Mesenchymal stem cell (in vitro differentiated cells and primary cell): ENCODE measurements around the gene CUX1.

Experiments used
- DNase-seq: peaks from one replicate; pipeline ENCODE4 v3.0.0-alpha.2; 2013
- H2AFZ ChIP-seq: one replicate; pipeline ENCODE4 v1.6.1; 2013; ENCODE audit warnings: low read depth, mild to moderate bottlenecking, control low read depth, inconsistent platforms, low read length, moderate library complexity
- H2AK5ac ChIP-seq: 2 replicates; pipeline ENCODE4 v1.6.1; 2013; ENCODE audit warnings: low read length, moderate library complexity, mild to moderate bottlenecking, inconsistent platforms; ENCODE audit not compliant: severe bottlenecking
- H2BK120ac ChIP-seq: one replicate; pipeline ENCODE4 v1.6.1; 2013; ENCODE audit warnings: low read depth, mild to moderate bottlenecking, inconsistent platforms, low read length, moderate library complexity
- H2BK12ac ChIP-seq, 2 experiments: one replicate each; pipeline ENCODE4 v1.6.1; 2013; ENCODE audit warnings: inconsistent platforms in 2 of 2, low read length in 2 of 2, mild to moderate bottlenecking in 2 of 2, moderate library complexity in 2 of 2, control low read depth in 1 of 2
- H2BK15ac ChIP-seq: one replicate; pipeline ENCODE4 v1.6.1; 2013; ENCODE audit warnings: mild to moderate bottlenecking, low read depth, inconsistent platforms; ENCODE audit not compliant: poor library complexity, severe bottlenecking
- H2BK5ac ChIP-seq: 2 replicates; pipeline ENCODE4 v1.6.1; 2013; ENCODE audit warnings: low read depth, mild to moderate bottlenecking, low read length, control low read depth, inconsistent platforms; ENCODE audit not compliant: poor library complexity, severe bottlenecking
- H3K14ac ChIP-seq, 2 experiments: one replicate each; pipeline ENCODE4 v1.6.1; 2013; ENCODE audit warnings: inconsistent platforms in 2 of 2, low read length in 2 of 2, control low read depth in 1 of 2, mild to moderate bottlenecking in 1 of 2, moderate library complexity in 1 of 2
- H3K18ac ChIP-seq, 2 experiments: one replicate each; pipeline ENCODE4 v1.6.1; 2013; ENCODE audit warnings: inconsistent platforms in 2 of 2, low read length in 2 of 2, control low read depth in 1 of 2, low read depth in 1 of 2, mild to moderate bottlenecking in 1 of 2
- H3K23ac ChIP-seq, 2 experiments: one replicate each; pipeline ENCODE4 v1.6.1; 2013; ENCODE audit warnings: inconsistent platforms in 2 of 2, low read length in 2 of 2, mild to moderate bottlenecking in 2 of 2, moderate library complexity in 2 of 2, control low read depth in 1 of 2
- H3K27ac ChIP-seq: 2 replicates; pipeline ENCODE4 v1.5.1; 2013; ENCODE audit warnings: mild to moderate bottlenecking, moderate library complexity, low read length, control low read depth, inconsistent platforms; ENCODE audit not compliant: poor library complexity, severe bottlenecking
- H3K27me3 ChIP-seq, 2 experiments: 2 replicates each; pipeline versions ENCODE4 v1.6.1 to v1.7.0; 2013; ENCODE audit warnings: low read length in 2 of 2, mild to moderate bottlenecking in 2 of 2, moderate library complexity in 2 of 2, control low read depth in 1 of 2, inconsistent platforms in 1 of 2; ENCODE audit not compliant: control insufficient read depth in 1 of 2, insufficient read depth in 1 of 2
- H3K36me3 ChIP-seq, 2 experiments: 2 replicates each; pipeline versions ENCODE4 v1.6.1 to v1.7.0; 2013; ENCODE audit warnings: low read length in 2 of 2, control low read depth in 1 of 2, inconsistent platforms in 1 of 2, low read depth in 1 of 2, mild to moderate bottlenecking in 1 of 2; ENCODE audit not compliant: insufficient read depth in 2 of 2, control insufficient read depth in 1 of 2
- H3K4ac ChIP-seq, 2 experiments: one replicate each; pipeline ENCODE4 v1.6.1; 2013; ENCODE audit warnings: inconsistent platforms in 2 of 2, low read length in 2 of 2, mild to moderate bottlenecking in 2 of 2, moderate library complexity in 2 of 2, control low read depth in 1 of 2, low read depth in 1 of 2
- H3K4me1 ChIP-seq: 2 replicates; pipeline ENCODE4 v1.6.1; 2013; ENCODE audit warnings: low read depth, low read length, control low read depth; ENCODE audit not compliant: control insufficient read depth, insufficient read depth
- H3K4me2 ChIP-seq: 2 replicates; pipeline ENCODE4 v1.6.1; 2013; ENCODE audit warnings: low read length, mild to moderate bottlenecking, inconsistent platforms; ENCODE audit not compliant: poor library complexity, severe bottlenecking
- H3K4me3 ChIP-seq, 2 experiments: 2 replicates each; pipeline versions ENCODE4 v1.5.1 to v1.7.0; 2013; ENCODE audit warnings: low read length in 2 of 2, mild to moderate bottlenecking in 2 of 2, control low read depth in 1 of 2, low read depth in 1 of 2; ENCODE audit not compliant: insufficient read depth in 1 of 2
- H3K79me1 ChIP-seq: replicated peaks from 2 replicates; pipeline ENCODE4 v1.6.1; 2013; ENCODE audit warnings: mild to moderate bottlenecking, control low read depth, low read length, inconsistent platforms; ENCODE audit not compliant: poor library complexity, severe bottlenecking
- H3K9ac ChIP-seq: 2 replicates; pipeline ENCODE4 v1.7.0; 2013; ENCODE audit warnings: mild to moderate bottlenecking, low read length, moderate library complexity
- H3K9me3 ChIP-seq: 2 replicates; pipeline ENCODE4 v1.7.0; 2013; ENCODE audit warnings: mild to moderate bottlenecking, low read length; ENCODE audit not compliant: control insufficient read depth
- H4K8ac ChIP-seq: one replicate; pipeline ENCODE4 v1.6.1; 2013; ENCODE audit warnings: inconsistent platforms, mild to moderate bottlenecking, low read length, moderate library complexity
- H4K91ac ChIP-seq: one replicate; pipeline ENCODE4 v1.6.1; 2013; ENCODE audit warnings: mild to moderate bottlenecking, low read length, inconsistent platforms
- WGBS: methylation state at CpG from one replicate; pipeline ENCODE4 v1.1.7; 2013; ENCODE audit warnings: mixed read lengths; 5-methylcytosine and 5-hydroxymethylcytosine counted together

CUX1 gene

DNA sequence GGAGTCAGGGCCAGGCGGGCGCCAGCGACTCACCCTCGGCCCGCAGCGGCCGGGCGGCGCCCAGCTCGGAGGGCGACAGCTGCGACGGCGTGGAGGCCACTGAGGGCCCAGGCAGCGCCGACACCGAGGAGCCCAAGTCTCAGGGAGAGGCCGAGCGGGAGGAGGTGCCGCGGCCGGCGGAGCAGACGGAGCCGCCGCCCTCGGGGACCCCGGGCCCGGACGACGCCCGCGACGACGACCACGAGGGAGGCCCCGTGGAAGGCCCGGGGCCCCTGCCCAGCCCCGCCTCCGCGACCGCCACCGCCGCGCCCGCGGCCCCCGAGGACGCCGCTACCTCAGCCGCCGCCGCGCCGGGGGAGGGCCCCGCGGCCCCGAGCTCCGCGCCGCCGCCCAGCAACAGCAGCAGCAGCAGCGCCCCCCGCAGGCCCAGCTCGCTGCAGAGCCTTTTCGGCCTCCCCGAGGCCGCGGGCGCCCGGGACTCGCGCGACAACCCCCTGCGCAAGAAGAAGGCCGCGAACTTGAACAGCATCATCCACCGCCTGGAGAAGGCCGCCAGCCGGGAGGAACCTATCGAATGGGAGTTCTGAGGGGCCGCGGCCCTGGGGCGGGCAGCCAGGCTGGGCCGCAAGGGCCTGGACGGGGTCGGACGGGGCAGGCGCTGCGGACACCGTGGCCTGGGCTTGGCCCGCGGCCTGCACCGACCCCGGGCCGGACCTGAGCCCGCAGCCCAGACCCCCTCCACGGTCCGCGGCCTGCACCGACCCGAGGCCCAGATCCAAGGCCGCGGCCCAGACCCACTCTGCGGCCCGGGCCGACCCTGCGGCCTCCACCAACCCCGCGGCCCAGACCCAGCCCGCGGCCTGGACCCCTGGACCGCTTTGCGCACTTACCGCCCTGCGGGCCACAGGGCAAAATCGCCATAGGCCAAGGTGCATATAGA is 431.3 kb downstream of the CUX1 start:
- H3K9me3 ChIP-seq: no peaks in the 10 kb centered on the region
- 92% methylated on average over 102 of the region's 117 CpGs for WGBS
- no peaks in the 10 kb centered on the region for H3K4me1 ChIP-seq
- no peak overlapping the region for H3K14ac ChIP-seq
- no peak overlapping the region for H3K23ac ChIP-seq
- H2BK12ac ChIP-seq: no peak overlapping the region
- H3K4me2 ChIP-seq: no peak overlapping the region
- no peak overlapping the region for H3K18ac ChIP-seq
- H3K27me3 ChIP-seq: no peaks in the 10 kb centered on the region
- H2BK120ac ChIP-seq: no peak overlapping the region
- peaks cover 2% of the 10 kb centered on the region for H3K79me1 ChIP-seq
- no peak overlapping the region for H2BK15ac ChIP-seq
- DNase-seq: no peak
- no peak overlapping the region for H3K27ac ChIP-seq
- no peak overlapping the region for H2AK5ac ChIP-seq
- no peak overlapping the region for H3K9ac ChIP-seq
- no peak overlapping the region for H4K91ac ChIP-seq
- H3K4me3 ChIP-seq: no peak overlapping the region
- peaks cover 8 to 42% of the 10 kb centered on the region in 2 experiments for H3K36me3 ChIP-seq
- H2BK5ac ChIP-seq: no peak overlapping the region
- H2AFZ ChIP-seq: no peak overlapping the region
- no peak overlapping the region for H4K8ac ChIP-seq
- no peak overlapping the region for H3K4ac ChIP-seq

DNA sequence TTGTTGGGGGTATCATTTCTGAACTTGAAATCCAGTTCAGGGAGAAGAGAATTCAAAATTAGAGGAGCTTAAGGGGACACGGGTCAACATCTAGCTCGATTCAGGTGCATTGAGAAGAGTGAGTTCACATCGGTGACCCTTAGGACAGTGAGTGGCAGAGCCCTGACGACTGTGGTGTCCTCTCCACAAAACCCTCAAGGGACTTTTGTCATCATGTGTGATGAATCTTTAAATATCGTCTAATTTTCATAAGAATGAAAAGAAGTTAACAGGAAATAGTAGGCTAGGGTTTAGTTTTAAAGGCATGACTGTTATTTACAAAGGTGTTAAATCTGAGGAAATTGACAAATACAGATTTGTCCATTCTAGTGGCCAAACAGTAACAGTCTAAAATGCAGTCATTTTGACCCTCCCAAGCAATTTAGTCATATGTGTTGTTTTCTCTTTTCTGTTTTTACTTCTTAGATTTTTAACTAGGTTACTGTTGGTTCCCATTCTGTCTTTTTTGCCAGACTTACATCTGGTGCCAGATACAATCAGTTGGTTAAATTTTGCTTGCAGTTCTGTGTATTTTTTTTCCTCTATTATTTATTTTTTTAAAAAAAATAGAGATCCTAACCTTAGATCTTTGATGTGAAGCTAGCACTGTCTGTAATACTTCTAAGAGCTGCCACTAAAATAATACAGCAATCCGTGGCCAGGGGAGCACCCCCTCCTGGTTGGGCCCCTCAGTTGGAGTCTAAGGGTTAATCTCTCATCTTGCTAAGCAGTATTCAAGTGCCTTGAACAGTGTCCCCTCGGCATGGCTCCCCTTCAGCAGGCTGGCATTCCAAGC is 434.3 kb downstream of the CUX1 start:
- Histone ChIP-seq H3K36me3 (peaks cover 8 to 34% of the 10 kb centered on the region in 2 experiments), H2AFZ (no peak overlapping the region), H4K8ac (no peak overlapping the region), H3K27me3 (no peaks in the 10 kb centered on the region), H2AK5ac (no peak overlapping the region), H3K4me1 (no peaks in the 10 kb centered on the region), H2BK120ac (no peak overlapping the region), H3K27ac (no peak overlapping the region), H3K18ac (no peak overlapping the region), H3K4ac (no peak overlapping the region), H3K4me2 (no peak overlapping the region), H3K9me3 (no peaks in the 10 kb centered on the region), H2BK15ac (no peak overlapping the region), H3K4me3 (no peak overlapping the region), H4K91ac (no peak overlapping the region), H2BK12ac (no peak overlapping the region), H3K23ac (no peak overlapping the region), H2BK5ac (no peak overlapping the region), H3K79me1 (no peaks in the 10 kb centered on the region), H3K9ac (no peak overlapping the region), H3K14ac (no peak overlapping the region)
- 95% methylated on average over 7 of the region's 7 CpGs for WGBS
- no peak for DNase-seq

DNA sequence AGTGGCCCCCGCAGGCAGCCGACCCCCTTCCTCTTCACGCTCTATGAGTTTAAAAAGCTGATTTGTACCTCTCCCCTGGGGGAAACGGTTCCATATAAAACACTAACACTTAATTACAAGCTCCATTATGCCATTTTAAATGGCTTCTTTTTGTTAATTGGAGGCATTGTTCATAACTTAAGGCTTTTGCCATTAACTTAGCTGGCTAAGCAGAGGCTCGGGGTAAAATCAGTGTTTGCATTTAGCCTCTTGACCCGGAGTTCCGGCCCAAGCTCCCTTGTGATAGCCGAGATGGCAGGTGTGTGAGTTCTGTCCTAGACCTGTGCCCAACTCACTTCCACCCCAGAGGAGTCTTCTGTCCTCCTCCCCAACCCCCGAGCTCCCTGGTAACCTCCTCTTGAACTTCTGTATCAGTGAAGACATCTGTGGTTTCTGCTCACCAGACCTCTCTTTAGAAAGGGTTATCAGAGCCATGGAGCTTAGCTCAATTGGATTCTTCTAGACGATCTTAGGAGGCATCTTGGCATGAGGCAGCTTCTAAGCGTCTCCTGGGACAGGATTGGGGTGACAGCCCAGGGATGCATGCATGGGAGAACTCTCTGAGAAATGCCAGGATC is 435.0 kb downstream of the CUX1 start:
- 86% methylated on average over 10 of the region's 11 CpGs for WGBS
- Histone ChIP-seq H3K27me3 (no peaks in the 10 kb centered on the region), H3K14ac (no peak overlapping the region), H3K4ac (no peak overlapping the region), H4K8ac (no peak overlapping the region), H2BK15ac (no peak overlapping the region), H3K4me1 (no peaks in the 10 kb centered on the region), H3K9ac (no peak overlapping the region), H2BK12ac (no peak overlapping the region), H3K23ac (no peak overlapping the region), H2AFZ (no peak overlapping the region), H3K18ac (no peak overlapping the region), H4K91ac (no peak overlapping the region), H3K27ac (no peak overlapping the region), H3K4me3 (no peak overlapping the region), H3K36me3 (peaks cover 8 to 32% of the 10 kb centered on the region in 2 experiments), H2BK120ac (no peak overlapping the region), H3K9me3 (no peaks in the 10 kb centered on the region), H2BK5ac (no peak overlapping the region), H3K79me1 (no peaks in the 10 kb centered on the region), H3K4me2 (no peak overlapping the region), H2AK5ac (no peak overlapping the region)
- DNase-seq: no peak
